ENCODE data around the gene SEL1L3.
"Not testable (repeated sequence)": the region's sequence is repeated elsewhere in the genome, so short reads cannot be mapped to it uniquely, and the experiment has no call there.

Gene SEL1L3

DNA sequence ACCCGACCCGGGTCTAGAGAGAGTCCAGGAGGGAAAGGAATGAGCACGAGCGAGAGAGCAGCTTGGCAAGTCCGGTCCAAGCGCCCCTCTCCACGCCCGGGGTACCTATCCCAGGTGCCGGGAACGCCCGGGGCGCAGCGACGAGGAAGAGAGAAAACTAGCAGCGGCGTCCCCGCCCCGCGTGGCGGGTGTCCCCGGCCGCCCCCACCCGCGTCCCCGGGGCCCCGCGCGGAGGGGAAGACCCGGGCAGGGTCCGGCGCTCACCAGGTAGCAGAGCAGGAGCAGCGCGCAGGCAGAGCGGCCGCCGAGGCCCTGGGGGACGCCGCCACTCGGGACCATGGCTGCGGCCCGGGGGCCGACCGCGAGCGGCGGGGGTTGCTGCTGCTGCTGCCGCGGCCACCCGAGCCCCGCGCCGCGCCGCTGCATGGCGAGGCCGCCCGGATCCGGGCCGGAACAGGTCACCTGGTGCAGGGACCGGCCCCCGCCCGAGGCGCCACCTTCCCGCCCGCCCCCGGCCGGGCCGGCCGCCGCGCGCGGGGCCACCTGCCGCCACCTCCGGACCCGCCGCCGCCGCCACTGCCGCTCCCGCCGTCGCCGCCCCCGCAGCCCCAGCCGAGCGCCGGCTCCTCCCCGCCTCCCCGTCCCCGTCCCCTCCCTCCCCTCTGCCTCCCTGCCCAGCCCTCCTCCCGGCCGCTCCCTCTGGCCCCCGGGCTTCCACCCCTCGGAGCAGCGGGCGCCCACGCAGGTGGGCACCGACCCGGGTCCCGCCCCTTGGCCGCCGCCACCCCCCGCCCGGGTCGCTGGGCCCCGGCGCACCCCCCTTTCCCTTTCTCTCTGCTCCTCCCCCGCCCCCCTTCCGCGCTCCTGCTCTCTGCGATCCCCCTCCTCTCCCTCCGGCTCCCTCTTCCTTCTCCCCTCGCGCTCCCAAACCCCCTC is at the start of gene SEL1L3:
Gene SEL1L3 (minus strand): TSS at position 578 of the 936 bp plus-strand sequence. CDS start 152 bp downstream, at position 426.
- DNase-seq (ENCODE audit: low read depth): no peak

DNA sequence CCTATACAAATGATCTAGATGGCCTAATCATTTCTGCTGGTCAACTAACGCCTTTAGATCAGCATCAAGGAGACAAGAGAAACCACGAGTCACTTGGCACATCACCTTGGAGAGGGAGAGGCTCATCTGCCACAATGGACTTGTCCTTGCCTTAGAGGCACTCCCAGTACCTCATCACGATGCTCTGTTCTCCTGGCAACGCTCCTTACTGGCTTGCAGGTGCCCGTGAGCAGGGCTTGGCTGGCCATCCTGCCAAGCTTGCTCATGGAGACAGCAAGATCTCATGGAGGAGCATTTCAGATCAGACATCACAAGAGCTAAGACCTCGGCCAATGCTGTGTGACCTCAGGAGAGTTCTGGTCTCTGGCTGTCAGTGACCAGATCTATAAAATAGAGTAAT is 48.6 kb upstream of the SEL1L3 start:
- no peak for DNase-seq (ENCODE audit: low read depth)

DNA sequence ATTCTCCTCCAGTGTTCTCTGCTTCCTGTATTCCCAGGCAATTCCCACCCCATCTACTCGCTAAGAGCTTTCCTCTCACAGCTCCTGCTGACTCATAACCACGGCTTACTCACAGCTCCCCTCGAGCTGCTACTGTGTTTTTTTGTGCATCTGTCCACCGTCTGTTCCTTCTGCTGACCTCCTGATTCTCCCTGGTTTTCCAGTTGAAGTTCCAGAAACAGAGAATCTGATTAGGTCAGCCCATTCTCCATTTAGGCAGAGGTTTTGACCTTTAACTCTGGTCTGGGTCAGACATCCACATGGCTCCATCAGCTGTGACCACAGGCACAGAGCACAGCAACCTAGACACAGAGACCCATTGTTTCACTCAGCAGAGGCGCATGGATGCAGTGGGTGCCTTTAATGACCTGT is 45.7 kb upstream of the SEL1L3 start:
- DNase-seq (ENCODE audit: low read depth): peak; percentile 74

DNA sequence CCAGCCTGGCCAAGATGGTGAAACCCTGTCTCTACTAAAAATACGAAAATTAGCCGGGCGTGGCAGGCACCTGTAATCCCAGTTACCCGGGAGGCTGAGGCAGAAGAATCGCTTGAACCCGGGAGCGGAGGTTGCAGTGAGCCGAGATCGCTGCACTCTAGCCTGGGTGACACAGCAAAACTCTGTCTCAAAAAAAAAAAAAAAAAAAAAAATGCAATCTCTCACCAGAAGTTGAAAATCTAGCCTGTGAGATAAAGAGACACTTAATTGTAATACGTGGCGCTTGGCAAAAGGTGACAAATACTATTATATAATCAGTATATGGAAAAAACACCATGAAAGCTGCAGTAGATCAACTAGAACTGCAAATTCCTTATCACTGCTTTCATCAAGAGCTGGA is 43.3 kb upstream of the SEL1L3 start:
- not testable (repeated sequence) for DNase-seq (ENCODE audit: low read depth)

DNA sequence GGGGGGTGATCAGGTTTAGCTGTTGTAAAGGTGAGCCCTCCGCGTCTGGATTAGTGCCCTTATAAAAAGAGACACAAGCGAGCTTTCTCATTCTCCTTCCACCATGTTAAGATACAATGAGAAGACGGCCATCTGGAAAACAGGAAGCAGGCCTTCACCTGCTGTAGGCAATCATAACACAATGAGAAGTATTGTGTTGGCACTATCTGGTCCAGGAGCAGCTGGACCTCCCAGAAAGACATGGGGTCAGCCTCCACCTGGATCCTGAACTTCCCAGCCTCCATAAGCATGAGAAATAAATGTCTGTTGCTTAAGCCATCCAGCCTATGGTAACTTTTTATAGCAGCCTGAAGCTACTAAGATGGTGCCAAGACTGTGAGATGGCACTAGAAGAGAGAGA is 42.6 kb upstream of the SEL1L3 start:
- no peak for DNase-seq (ENCODE audit: low read depth)

DNA sequence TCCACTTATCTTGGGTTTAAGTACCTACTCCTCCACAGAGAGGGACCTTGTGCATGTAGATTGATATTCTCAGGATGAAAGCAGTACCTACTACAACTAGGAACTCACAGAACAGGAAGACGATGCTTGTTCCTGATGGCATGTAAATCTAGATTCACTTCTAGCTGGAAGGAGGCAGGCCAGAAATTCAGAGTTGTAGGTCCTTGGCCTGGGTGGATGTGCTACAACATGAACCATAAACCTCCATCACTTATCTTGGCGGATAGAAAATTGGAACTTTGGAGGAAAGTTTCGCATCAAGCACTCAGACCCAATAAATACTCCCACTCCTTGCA is 41.9 kb upstream of the SEL1L3 start:
- no peak for DNase-seq (ENCODE audit: low read depth)

DNA sequence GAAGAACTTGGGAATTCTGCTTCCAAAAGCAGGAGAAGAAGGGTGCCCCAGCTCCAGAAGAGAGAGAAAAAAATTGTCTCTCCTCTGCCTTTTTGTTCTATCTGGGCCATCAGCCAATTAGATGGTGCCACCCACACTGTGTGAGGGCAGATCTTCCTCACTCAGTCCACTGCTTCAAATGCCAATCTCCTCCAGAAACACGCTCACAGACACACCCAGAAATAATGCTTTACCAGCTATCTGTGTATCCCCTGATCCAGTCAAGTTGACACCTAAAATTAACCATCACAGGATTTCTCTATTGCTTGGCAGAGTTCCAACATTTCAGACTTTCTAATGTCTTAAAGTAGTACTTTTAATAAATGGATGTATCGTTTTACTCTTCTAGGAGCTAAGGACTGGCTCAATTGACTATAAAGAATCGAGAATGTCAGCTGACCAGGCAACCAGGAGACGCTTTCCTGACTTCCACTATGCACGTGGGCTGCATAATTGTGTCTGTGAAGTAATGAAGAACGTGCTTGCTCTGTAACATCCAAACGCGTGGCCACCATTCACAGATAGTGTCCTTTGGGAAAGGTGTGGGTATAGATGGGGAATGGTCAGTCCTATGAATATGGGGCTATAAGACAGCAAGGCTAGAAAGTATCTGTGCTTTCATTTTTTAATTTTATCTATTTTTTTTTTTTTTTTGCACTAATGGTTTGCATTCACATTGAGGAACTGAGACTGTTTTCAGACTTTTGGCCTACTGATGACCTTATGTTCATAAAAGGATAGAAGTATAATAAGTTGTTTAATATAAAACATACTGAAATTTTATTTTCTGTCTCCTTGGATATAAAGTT is 41.3 kb upstream of the SEL1L3 start:
- DNase-seq (ENCODE audit: low read depth): no peak

DNA sequence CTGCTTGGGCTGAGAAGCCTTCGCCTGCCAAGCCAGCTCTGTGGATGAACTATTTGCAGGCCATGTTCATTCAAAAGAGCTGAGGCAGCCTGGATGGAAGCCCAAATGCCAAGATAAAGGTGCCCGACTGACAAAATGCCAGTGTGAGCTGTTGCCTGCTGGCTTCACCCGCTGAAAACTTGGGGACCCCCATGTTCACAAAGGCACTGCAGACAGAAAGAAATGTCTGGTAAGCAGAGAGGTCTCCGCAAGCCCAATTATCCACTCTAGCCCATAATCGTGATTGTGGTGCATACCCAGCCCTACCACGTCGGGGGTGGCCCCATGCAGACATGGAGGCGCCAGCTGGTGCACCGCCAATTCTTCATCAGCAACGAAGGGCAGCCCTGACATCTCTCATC is 38.2 kb upstream of the SEL1L3 start:
- no peak for DNase-seq (ENCODE audit: low read depth)

DNA sequence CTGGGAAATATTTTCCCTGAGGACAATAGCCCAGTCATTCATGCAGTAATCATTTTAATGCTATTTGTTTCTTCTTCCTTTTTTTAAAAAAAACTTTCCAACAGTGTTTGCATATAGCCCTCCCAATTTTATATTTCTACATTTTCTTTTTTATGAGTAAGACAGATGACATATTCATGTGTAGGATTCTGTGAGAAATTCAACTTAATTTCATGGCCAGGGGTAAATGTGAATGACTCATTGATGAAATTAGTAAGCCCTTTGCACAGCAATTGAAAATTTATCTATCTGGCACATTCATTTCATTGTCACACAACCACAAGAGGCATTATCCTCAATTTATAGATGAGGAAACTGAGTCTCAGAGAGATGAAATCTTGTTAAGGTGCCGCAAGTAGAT is 37.5 kb upstream of the SEL1L3 start:
- DNase-seq (ENCODE audit: low read depth): no peak

DNA sequence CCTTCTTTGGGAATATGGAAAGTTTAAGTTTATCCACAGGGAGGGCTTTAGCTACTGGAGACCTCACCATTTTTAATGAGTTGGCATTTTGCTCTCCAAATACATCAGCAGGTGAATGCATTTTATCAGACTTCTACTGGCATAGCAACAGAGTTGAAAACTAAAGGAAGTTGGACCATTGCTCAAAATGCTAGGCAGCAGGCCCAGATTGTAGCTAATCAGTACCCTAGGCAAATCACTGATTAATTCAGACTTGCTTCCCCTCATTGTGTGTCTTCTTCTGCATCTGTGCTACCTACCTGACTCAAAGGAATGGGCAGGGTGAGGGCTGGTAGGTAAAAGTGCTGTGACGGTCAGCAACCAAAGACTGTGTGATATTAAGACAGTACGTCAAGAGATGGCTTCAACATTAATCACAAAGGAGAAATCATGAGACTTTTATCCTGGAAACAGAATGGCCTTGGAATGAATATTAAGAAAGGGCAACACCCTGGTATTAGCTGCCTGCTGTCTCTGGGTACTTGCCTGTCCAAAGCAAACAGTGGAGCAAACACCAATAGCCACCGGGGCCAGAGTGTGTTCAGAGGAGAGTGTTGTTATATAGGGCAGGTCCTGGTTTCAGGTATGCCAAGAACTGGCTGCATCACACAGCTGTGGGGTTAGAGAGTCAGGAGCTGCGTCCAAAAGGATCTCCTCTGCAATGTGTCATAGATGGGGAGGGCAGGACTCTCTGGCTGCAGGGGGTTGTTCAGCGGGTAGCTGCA is 34.2 kb upstream of the SEL1L3 start:
- DNase-seq (ENCODE audit: low read depth): no peak

DNA sequence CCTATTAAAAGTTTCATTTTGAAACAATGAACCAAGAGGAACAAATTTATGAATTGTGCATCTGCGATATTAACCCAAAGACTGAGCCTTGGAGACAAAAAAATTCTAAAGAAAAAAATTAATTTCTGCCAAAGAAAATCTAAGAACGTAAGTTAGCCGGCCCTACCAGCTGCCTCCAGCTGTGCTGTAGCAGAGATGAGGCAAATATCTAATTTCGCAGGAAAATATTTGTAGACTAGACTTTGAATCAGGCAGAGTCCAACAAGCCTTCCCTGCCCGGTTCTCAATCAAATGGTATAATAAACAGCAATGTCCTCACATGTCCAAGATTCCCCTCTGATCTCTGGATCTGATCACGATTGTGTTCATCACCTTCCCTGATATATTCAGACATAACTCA is 30.0 kb upstream of the SEL1L3 start:
- DNase-seq (ENCODE audit: low read depth): no peak

DNA sequence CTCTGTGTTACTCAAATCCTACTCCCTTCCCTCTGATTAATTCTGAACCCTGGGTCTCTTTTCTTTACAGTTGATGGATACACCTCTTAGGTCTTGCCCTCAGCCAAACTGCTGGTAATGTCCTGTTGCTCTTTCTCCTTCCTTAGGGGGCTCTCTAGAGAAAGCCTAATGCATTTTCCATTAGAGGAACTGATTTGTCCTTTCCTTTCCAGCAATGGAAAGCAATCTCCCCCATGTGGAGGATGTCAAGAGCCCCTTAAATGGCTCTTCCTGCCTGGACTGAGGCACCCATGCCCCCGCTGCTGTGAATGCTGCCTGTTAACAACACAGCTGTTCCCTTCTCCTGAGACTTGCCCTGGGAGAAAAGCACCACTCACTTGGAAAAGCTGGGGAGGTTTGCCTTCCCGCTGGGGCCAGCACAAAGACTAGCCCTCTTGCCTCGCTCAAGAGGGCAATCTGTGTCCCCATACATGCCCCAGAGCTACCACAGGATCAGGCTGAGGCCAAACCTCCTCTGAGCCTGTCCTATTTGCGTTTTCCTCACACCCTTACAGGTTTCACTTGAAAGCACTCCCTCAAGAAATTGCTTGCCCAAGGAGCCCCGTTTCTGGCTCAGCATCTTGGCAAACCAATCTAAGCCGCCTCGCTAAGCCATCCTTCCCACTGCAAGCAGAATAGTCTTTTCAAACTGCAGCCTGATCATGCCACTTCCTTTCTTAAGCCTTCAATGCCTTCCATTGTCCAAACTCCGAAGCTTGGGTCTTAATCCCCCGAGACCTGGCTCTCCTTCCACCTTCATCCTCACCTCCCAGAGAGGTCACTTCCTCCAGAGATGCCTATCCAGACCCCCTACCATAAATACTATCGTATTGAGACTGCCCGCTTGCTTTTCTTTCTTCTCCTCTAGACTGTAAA is 28.0 kb upstream of the SEL1L3 start:
- no peak for DNase-seq (ENCODE audit: low read depth)

DNA sequence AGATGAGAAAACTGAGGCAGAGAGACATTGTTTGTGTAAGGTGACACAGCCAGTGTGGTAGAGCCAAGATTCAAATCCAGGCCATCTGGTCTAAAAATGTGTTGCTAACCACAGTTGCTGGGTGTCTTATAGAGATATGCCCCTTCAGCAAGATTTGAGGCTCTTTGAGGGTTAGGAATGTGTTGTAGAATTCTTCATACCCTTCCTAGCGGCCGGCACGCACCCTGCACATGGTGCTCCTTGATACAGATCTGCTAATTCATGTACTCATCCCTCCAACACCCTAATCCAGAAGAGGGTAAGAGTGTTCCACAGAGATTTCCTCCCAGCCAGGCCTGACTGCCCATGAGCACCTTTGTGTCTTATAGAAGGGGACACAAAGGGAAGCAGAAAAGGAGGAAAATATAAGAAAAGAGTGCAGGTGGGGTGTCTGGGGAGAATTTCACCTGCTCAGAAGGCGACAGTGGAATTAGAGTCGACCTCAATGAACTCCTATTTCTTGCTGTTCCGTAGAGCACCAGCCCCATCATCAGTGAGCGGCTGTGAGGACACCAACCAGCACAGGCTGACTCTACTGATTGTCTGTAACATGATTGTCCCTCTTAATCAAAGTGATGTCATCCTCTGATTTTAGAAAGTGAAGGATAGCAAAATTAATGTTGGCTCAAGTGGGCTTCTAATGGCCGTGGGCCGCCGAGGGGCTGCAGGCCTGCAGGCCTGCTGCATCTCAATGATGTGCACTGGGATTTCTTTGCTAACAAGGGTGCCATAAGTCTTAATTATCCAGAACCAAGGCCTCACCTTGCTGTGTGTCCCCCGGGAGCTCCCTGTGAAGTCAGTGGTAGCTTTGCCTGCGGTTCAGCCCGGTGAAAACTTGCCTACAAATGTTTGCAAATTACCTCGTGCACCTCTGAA is 27.1 kb upstream of the SEL1L3 start:
- no peak for DNase-seq (ENCODE audit: low read depth)

DNA sequence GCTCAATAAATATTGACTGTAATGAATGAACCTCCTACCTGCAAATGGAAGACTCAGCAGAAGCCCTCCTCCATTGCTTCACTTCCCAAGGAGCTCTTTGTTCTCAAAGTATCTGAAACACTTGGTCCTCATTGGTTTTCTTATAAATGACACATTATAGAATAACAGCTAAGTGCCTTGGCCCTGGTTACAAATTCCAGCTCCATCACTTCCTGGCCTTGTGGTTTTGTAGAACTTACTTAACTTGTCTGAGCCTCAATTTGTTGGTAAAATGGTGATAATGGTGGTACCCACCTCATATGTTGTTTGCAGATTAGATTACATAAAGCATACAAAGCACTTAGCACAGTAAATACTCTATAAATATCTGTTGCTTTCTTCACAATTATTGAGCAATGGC is 26.0 kb upstream of the SEL1L3 start:
- no peak for DNase-seq (ENCODE audit: low read depth)

DNA sequence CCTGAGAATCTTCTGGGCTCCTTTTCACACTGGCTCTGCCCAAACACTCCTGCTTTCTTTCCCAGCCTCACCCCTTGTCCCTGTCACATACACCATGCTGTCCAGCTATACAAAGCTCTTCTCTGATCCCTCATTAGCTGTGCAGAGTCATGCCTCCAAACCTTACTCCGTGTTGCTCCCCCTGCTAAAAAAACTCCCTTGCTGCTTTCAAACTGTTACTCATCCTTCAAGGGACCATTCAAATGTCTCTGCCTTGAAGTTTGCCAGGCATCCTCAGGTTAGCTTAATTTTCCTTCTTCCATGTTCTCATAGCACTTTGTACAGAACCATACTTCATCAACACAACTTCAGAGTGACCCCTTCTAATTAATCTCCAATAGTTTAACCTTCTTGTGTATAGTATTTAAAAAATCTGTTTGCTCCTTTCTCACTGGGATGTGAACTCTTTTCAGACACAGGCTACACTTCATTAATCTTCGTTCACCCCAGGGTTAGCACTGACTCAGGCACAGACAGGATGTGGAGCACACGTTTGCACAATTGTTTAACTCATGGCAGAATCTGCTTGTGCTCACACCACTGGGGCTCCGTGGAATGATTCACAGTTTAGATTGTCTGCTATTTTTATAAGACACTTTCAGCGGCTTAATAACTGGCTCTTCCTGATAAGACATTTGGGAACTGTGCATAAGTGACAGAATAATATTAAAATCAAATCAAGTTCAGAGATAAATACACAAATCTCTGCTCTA is 21.4 kb upstream of the SEL1L3 start:
- DNase-seq (ENCODE audit: low read depth): no peak

DNA sequence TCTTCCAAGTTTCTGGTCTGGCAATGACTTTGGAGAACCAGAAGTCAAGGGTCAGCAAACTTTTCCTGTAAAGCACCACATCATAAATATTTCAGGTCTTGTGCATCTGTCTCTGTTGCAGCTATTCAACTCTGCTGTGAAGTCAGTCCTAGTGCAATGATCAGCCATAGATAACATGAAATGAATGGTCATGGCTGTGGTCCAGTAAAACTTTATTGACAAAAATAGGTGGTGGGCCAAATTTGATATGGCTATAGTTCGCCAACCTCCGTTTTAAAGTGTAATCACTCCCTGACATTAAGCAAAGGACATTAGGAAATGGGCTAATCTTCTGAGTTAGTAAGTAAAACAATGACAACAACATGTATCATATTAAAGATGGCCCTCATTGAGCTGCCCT is 20.8 kb upstream of the SEL1L3 start:
- no peak for DNase-seq (ENCODE audit: low read depth)

DNA sequence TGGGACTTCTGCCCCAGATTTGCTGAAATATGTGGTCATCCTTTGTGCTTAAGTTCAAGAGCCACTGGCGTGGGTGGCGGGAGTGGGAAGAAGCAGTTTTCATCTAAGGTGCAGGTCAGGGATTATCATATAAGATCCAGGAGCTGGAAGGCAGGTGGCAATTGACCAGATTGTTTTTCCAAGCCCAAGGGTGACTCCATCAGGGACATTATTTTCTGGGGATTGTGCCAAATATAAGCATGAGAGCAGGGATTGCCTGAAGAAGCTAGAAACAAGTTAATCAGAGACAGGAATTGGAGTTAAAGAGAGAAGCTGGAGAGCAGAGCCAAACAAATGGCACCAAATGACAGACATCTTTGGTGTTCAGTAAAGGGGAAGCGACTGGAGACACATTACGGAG is 19.4 kb upstream of the SEL1L3 start:
- DNase-seq (ENCODE audit: low read depth): no peak

DNA sequence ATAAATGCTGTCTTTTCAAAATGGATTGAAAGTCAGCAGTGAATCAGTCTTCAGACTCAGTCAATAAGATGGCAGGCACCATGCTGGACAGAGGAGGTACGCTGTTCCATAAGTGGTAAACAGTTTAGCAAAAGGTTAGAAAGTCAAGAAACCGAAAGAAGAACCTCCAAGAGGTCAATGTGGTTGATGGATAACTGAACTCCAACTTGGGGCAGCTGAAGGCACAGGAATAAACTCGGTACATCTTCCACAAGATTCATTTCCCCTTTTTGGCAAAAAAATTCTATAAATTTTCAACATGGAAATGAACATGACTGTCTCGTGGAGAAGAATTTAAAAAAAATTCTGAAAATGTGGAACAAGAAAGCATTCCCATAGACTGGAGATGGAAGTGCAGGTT is 18.4 kb upstream of the SEL1L3 start:
- DNase-seq (ENCODE audit: low read depth): no peak

DNA sequence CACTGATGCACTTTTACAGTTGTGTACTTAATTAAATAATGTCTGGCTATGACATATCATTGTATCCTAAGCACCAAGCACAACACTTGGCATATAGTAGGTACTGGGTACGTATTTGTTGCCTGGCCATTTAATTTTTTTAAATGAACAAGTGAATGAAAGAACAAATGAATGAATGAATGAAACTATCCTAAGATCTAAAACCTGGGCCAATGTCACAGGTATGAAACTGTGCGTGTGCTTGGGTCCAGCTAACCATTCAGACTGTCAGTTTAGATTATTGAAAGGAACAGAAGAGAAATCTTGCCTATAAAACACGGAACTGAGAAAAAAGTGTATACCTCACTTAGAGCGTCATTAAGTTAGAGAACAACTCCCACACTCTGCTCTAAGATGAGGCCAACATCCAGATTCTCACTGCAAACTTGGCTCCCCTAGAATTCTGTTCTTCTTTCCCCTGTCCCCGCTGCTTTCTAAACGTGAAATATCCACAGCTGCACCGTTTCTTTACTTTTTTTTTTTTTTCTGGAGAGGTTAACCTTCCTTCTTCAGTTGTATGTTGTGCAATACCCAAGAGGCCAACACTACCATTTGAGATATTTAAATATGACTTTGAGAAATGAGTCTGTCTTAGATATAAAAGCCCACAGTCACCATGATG is 17.3 kb upstream of the SEL1L3 start:
- no peak for DNase-seq (ENCODE audit: low read depth)

Data from fibroblast of gingiva (primary cell).